GM23338 (cell line): ENCODE data around the gene USP20. TPM values are rescaled to one million over a fixed set of nuclear protein-coding genes. Genes with fewer than 3 reads are reported as not detected.

Source experiments
- ATAC-seq: fragments of 200-7000 bp; cut with Tn5 transposase; 3 replicates; pipeline ENCODE4 v1.9.1; 2020
- DNase-seq: peaks from one replicate; pipeline ENCODE4 v3.0.0-alpha.2; 2015; ENCODE audit warnings: low spot score
- H2AFZ ChIP-seq: fragments of 200-600 bp; sonication (generic); 2 replicates; pipeline ENCODE4 v1.8.0; 2016; ENCODE audit warnings: antibody characterized with exemption, mild to moderate bottlenecking, moderate library complexity
- H3F3A ChIP-seq: fragments of 200-600 bp; sonication (generic); replicated peaks from 2 replicates; pipeline ENCODE4 v1.8.0; 2017; ENCODE audit warnings: antibody characterized with exemption, mixed run types, low read depth
- H3K27ac ChIP-seq: fragments of 200-600 bp; sonication (generic); 2 replicates; pipeline ENCODE4 v1.6.1; 2016; ENCODE audit warnings: low read depth
- H3K27me3 ChIP-seq: fragments of 200-600 bp; sonication (generic); 2 replicates; pipeline ENCODE4 v1.8.0; 2016; ENCODE audit warnings: mild to moderate bottlenecking, mixed run types, moderate library complexity; ENCODE audit not compliant: insufficient read depth
- H3K36me3 ChIP-seq: fragments of 200-600 bp; sonication (generic); 2 replicates; pipeline ENCODE4 v1.8.0; 2016; ENCODE audit warnings: mild to moderate bottlenecking; ENCODE audit not compliant: insufficient read depth
- H3K4me1 ChIP-seq: fragments of 200-600 bp; sonication (generic); 2 replicates; pipeline ENCODE4 v1.8.0; 2016; ENCODE audit warnings: mild to moderate bottlenecking, moderate library complexity; ENCODE audit not compliant: insufficient read depth
- H3K4me2 ChIP-seq: fragments of 200-600 bp; sonication (generic); 2 replicates; pipeline ENCODE4 v1.7.1; 2017; ENCODE audit warnings: mixed run types
- H3K4me3 ChIP-seq: fragments of 200-600 bp; sonication (generic); 2 replicates; pipeline ENCODE4 v1.6.1; 2016; ENCODE audit warnings: mixed run types
- H3K79me2 ChIP-seq: fragments of 200-600 bp; sonication (generic); replicated peaks from 2 replicates; pipeline ENCODE4 v1.8.0; 2017; ENCODE audit warnings: mild to moderate bottlenecking; ENCODE audit not compliant: insufficient read depth
- H3K9me2 ChIP-seq: fragments of 200-600 bp; sonication (generic); 2 replicates; pipeline ENCODE4 v1.8.0; 2017; ENCODE audit not compliant: insufficient read depth
- H4K20me1 ChIP-seq: fragments of 200-600 bp; sonication (generic); replicated peaks from 2 replicates; pipeline ENCODE4 v1.8.0; 2017; ENCODE audit warnings: mild to moderate bottlenecking; ENCODE audit not compliant: insufficient read depth
- H3K27ac Mint-ChIP-seq: 2 replicates; pipeline ENCODE4 v1.8.0; 2020; ENCODE audit warnings: inconsistent platforms, mild to moderate bottlenecking, moderate library complexity, mixed read lengths
- H3K27me3 Mint-ChIP-seq: 3 replicates; pipeline ENCODE4 v1.8.0; 2022; ENCODE audit warnings: low read depth, mild to moderate bottlenecking, moderate library complexity, mixed read lengths, inconsistent platforms; ENCODE audit not compliant: insufficient read depth, poor library complexity
- H3K36me3 Mint-ChIP-seq: 3 replicates; pipeline ENCODE4 v1.8.0; 2021; ENCODE audit warnings: low read depth, mild to moderate bottlenecking, inconsistent platforms, moderate library complexity, mixed read lengths
- H3K4me1 Mint-ChIP-seq: 3 replicates; pipeline ENCODE4 v1.8.0; 2020; ENCODE audit warnings: mild to moderate bottlenecking, inconsistent platforms, mixed read lengths
- H3K4me3 Mint-ChIP-seq: 3 replicates; pipeline ENCODE4 v1.8.0; 2021; ENCODE audit warnings: moderate library complexity, mild to moderate bottlenecking, inconsistent platforms, mixed read lengths
- H3K9me3 Mint-ChIP-seq: 3 replicates; pipeline ENCODE4 v1.8.0; 2020; ENCODE audit warnings: moderate library complexity, mild to moderate bottlenecking, inconsistent platforms, mixed read lengths
- CREB1 ChIP-seq: fragments of 250-450 bp; sonication (Bioruptor Pico); IDR thresholded peaks from 2 replicates; pipeline ENCODE4 v1.5.0; 2020; ENCODE audit warnings: low read depth, mild to moderate bottlenecking, moderate library complexity
- CTCF ChIP-seq, 2 experiments: fragments of 200-600 bp in 1 of 2; sonication (generic) in 1 of 2; conservative IDR thresholded peaks; 2 replicates each; pipeline versions ENCODE4 v1.5.1 to v1.6.1; 2016 to 2017; ENCODE audit warnings: antibody characterized with exemption in 2 of 2, low read depth in 2 of 2, mild to moderate bottlenecking in 2 of 2, moderate library complexity in 1 of 2
- ETS1 ChIP-seq: IDR thresholded peaks from 2 replicates; pipeline ENCODE4 v1.6.1; 2016; ENCODE audit warnings: antibody characterized with exemption
- EZH2 ChIP-seq: fragments of 200-600 bp; sonication (generic); IDR thresholded peaks from one replicate; pipeline ENCODE4 v1.8.0; 2017; ENCODE audit warnings: antibody characterized with exemption, mild to moderate bottlenecking, low read depth; ENCODE audit not compliant: unreplicated experiment
- NANOG ChIP-seq: IDR thresholded peaks from 2 replicates; pipeline ENCODE4 v1.6.1; 2016; ENCODE audit warnings: antibody characterized with exemption, borderline replicate concordance
- POLR2AphosphoS5 ChIP-seq: IDR thresholded peaks from 2 replicates; pipeline ENCODE4 v1.6.1; 2016; ENCODE audit warnings: antibody characterized with exemption, low read depth
- REST ChIP-seq: IDR thresholded peaks from one replicate; pipeline ENCODE4 v1.6.1; 2018; ENCODE audit warnings: antibody characterized with exemption; ENCODE audit not compliant: unreplicated experiment
- polyA plus RNA-seq: library from polyadenylated mRNA; unstranded; fragments of >200 nt; fragmentation: Nextera tagmentation; extraction: Ambion mirVana; gene quantifications from 2 replicates; pipeline ENCODE4 v1.2.1, GENCODE V29; 2016
- total RNA-seq: library from RNA; depleted of rRNA; stranded (reverse); fragments of >200 nt; shearing (Covaris generic); gene quantifications from 2 replicates; pipeline ENCODE4 v1.2.3, GENCODE V29; 2014

USP20 gene
- total and polyA plus RNA-seq, 2 experiments from 2014 or later: 10.4 to 13.0 TPM

- H3K4me3 Mint-ChIP-seq: peak within 1 kb of the TSS; percentile 80
- H3K36me3 Mint-ChIP-seq: peaks cover 26% of the 10 kb centered on the region
- Histone ChIP-seq H3K79me2 (peaks cover 16% of the 10 kb centered on the region; the same call in 1 of the 2 replicates), H2AFZ (peak within 1 kb of the TSS; percentile 76), H3K4me1 (no peaks in the 10 kb centered on the region; the same call in 1 of the 2 replicates), H3K4me3 (peak within 1 kb of the TSS; percentile 94), H3K9me2 (no peaks in the 10 kb centered on the region), H3F3A (no peaks in the 10 kb centered on the region), H4K20me1 (peaks cover 7% of the 10 kb centered on the region), H3K4me2 (peak within 1 kb of the TSS; percentile 99), H3K36me3 (no peaks in the 10 kb centered on the region), H3K27me3 (no peaks in the 10 kb centered on the region), H3K27ac (0 out of 2 replicates have a peak within 1 kb of the TSS, but pooled peaks have one; percentile 34)
- peak; percentile 93 for TF ChIP-seq CREB1
- TF ChIP-seq ETS1: peak; percentile 86
- no peak for TF ChIP-seq CTCF (conservative IDR thresholded peaks at IDR 0.05; ENCODE audit: low read depth in 2 of 2)
- TF ChIP-seq NANOG: no peak
- peak; percentile 96 for TF ChIP-seq POLR2AphosphoS5
- peaks cover 12% of the 10 kb centered on the region for H3K27me3 Mint-ChIP-seq
- peak within 1 kb of the TSS; percentile 70; the same call in 1 of the 2 replicates for H3K27ac Mint-ChIP-seq
- DNase-seq (peak; percentile 98), ATAC-seq (peak; percentile 93)
- peaks cover 6% of the 10 kb centered on the region; the same call in 2 of the 3 replicates for H3K4me1 Mint-ChIP-seq
- H3K9me3 Mint-ChIP-seq: no peaks in the 10 kb centered on the region; the same call in 2 of the 3 replicates
Measured at GRCh38 chr9:129802833-129803675, 32.2 kb upstream of the USP20 start, which contains the start of gene TOR1B. TSS of gene TOR1B (plus strand) at chr9:129803184. CDS start at chr9:129803213, 29 bp downstream.

DNA sequence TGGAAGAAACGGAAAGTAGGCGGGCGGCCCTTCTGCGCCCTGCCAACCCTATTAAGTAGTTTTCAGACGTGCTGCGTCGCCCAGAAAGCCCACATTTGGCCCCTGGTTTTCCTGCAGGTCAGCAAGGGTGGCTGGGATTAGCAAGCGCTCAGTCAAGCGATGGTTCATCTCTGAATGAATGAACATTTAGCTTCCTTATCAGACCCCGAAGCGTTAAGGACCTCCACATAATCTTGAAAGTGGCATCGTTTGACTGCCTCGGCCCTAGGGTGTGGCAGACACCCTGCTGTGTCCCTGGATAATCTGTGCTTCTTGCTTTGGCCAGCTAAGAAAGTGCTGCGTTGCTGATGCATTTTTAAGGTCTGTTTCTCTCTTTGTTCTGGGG lies 31.6 kb upstream of the USP20 start:
- no peak for DNase-seq
- peak overlapping the region; percentile 76; the same call in 1 of the 2 replicates for H2AFZ ChIP-seq
- peaks cover 6% of the 10 kb centered on the region; the same call in 2 of the 3 replicates for H3K4me1 Mint-ChIP-seq
- no peak for TF ChIP-seq CTCF (conservative IDR thresholded peaks at IDR 0.05; ENCODE audit: low read depth in 2 of 2)
- no peak for TF ChIP-seq POLR2AphosphoS5
- TF ChIP-seq EZH2: no peak
- no peak for TF ChIP-seq REST
- no peak for TF ChIP-seq NANOG

More for the DNA sequence above, 31.6 kb upstream of the USP20 start:
- no peaks in the 10 kb centered on the region for H3K36me3 ChIP-seq
- ATAC-seq: no peak
- Mint-ChIP-seq H3K27me3 (peaks cover 12% of the 10 kb centered on the region), H3K27ac (no peak overlapping the region), H3K4me3 (peak overlapping the region; percentile 80), H3K36me3 (peaks cover 30% of the 10 kb centered on the region), H3K9me3 (no peaks in the 10 kb centered on the region; the same call in 2 of the 3 replicates)
- H3K27ac ChIP-seq: no peak overlapping the region
- peak overlapping the region; percentile 94 for H3K4me3 ChIP-seq
- H3K4me2 ChIP-seq: peak overlapping the region; percentile 99
- no peaks in the 10 kb centered on the region for H3F3A ChIP-seq
- H3K9me2 ChIP-seq: no peaks in the 10 kb centered on the region
- H4K20me1 ChIP-seq: peaks cover 8% of the 10 kb centered on the region
- no peaks in the 10 kb centered on the region; the same call in 1 of the 2 replicates for H3K4me1 ChIP-seq
- H3K79me2 ChIP-seq: peaks cover 17% of the 10 kb centered on the region; the same call in 1 of the 2 replicates
- no peaks in the 10 kb centered on the region for H3K27me3 ChIP-seq
